ENCODE measurements around the gene CCDC57.

CCDC57 gene

DNA sequence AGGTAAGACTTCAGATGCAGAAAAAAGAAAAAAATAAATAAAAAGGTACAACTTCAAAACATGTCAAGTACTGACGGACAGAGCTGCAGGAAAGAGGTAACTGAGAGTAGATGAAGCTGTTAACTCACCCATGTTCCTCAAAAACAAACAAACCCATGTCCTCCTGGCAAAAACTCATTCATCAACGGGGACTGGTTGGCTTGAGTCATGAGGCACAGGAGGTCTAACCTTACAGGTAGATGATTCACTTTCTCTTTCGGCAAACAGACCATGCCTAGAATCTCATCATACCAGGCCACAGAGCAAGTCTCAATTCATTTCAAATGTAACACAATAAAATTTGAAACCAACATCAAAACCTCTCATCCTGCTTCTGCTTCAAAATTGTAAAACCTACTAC is 102.3 kb downstream of the CCDC57 start:
- H3K27ac ChIP-seq (ENCODE audit: low read depth, low read length) = no peak overlapping the region
- no peaks in the 10 kb centered on the region for H3K36me3 ChIP-seq (ENCODE audit: insufficient read depth, low read length)
- H3K27me3 ChIP-seq (ENCODE audit: insufficient read depth, low read length) = no peaks in the 10 kb centered on the region
- H3K4me1 ChIP-seq (ENCODE audit: insufficient read depth, low read length) = peaks cover 9% of the 10 kb centered on the region
- no peak overlapping the region for H3K4me3 ChIP-seq (ENCODE audit: low read length)
- H3K9ac ChIP-seq (ENCODE audit: low read depth, low read length) = no peak overlapping the region
- WGBS = 97% methylated on average over 3 of the region's 3 CpGs
- no peaks in the 10 kb centered on the region for H3K9me3 ChIP-seq (ENCODE audit: insufficient read depth, low read depth, low read length)

DNA sequence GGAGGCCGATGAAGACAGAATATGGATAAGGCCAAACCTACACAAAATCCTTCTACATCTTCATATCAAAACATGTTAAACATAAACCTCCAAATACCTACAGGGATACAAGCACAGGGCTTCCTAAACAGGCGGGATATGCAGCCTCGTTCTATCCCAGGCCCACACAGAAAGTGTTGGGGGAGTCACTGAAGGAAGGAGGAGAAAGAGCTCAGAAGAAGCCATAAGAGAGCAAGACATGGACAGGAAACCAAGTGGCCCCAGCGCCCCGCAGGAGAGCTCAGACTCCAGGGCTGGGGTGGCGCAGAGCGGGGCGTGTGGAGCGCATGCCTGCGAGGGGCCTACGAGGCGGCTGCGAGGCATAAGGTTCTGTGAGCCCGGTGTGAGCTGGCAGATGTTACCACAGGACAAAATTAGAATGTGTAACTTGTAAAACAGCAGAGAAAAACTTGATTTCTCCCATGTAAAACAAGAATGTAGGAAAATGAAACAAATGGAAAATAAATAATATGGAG is 103.6 kb downstream of the CCDC57 start:
- H3K9ac ChIP-seq (ENCODE audit: low read depth, low read length) = no peak overlapping the region
- H3K27ac ChIP-seq (ENCODE audit: low read depth, low read length) = no peak overlapping the region
- H3K9me3 ChIP-seq (ENCODE audit: insufficient read depth, low read depth, low read length) = no peaks in the 10 kb centered on the region
- H3K4me1 ChIP-seq (ENCODE audit: insufficient read depth, low read length) = peaks cover 12% of the 10 kb centered on the region
- no peaks in the 10 kb centered on the region for H3K27me3 ChIP-seq (ENCODE audit: insufficient read depth, low read length)
- H3K4me3 ChIP-seq (ENCODE audit: low read length) = no peak overlapping the region
- no peaks in the 10 kb centered on the region for H3K36me3 ChIP-seq (ENCODE audit: insufficient read depth, low read length)
- 96% methylated on average over 14 of the region's 14 CpGs for WGBS

DNA sequence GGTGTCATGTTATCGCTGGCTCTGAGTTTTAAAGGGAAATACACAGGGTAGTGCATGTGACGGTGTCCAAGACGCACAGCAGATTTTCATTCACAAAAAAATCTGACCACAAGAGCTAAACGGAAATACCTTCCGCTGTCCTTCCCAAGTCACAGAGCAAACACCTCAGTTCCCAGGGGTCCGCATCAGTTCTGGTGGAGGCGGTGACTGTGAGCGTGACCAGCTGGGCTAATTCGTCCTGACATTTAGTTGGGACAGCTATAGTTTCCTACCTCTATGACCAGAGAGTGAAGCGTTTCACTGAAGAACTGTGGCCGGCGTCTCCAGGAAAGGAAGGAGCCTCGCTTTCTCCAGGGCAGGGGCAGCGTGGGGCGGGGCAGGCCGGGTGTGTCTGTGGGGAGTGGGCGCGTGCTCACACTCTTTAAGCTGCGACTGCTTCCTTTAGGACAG is 104.1 kb downstream of the CCDC57 start:
- H3K9ac ChIP-seq (ENCODE audit: low read depth, low read length) = no peak overlapping the region
- no peaks in the 10 kb centered on the region for H3K27me3 ChIP-seq (ENCODE audit: insufficient read depth, low read length)
- H3K36me3 ChIP-seq (ENCODE audit: insufficient read depth, low read length) = no peaks in the 10 kb centered on the region
- no peak overlapping the region for H3K4me3 ChIP-seq (ENCODE audit: low read length)
- H3K4me1 ChIP-seq (ENCODE audit: insufficient read depth, low read length) = peaks cover 16% of the 10 kb centered on the region
- no peaks in the 10 kb centered on the region for H3K9me3 ChIP-seq (ENCODE audit: insufficient read depth, low read depth, low read length)
- H3K27ac ChIP-seq (ENCODE audit: low read depth, low read length) = no peak overlapping the region
- 91% methylated on average over 19 of the region's 19 CpGs for WGBS

DNA sequence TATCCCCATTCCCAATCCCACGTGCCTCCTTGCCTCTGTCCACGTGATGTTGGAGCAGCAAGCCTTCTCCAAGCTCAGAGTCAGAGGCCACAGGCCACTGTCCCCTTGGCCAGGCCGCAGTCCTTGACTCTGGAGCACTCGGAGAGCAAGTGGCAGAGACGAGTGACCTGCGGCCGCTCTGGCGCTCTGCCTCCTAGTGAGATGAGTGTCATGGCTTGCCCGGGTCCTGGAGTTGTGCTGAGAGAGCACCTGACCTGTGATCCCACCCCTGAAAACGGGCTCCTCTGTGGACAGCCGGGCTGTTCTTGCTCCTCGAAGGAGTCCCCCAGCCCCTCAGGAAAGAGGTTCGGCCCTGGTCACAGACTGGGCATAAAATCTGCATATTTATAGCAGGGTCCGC is 104.6 kb downstream of the CCDC57 start:
- no peaks in the 10 kb centered on the region for H3K36me3 ChIP-seq (ENCODE audit: insufficient read depth, low read length)
- H3K4me1 ChIP-seq (ENCODE audit: insufficient read depth, low read length) = peaks cover 17% of the 10 kb centered on the region
- H3K9ac ChIP-seq (ENCODE audit: low read depth, low read length) = no peak overlapping the region
- 89% methylated on average over 14 of the region's 14 CpGs for WGBS
- H3K9me3 ChIP-seq (ENCODE audit: insufficient read depth, low read depth, low read length) = no peaks in the 10 kb centered on the region
- H3K27me3 ChIP-seq (ENCODE audit: insufficient read depth, low read length) = no peaks in the 10 kb centered on the region
- no peak overlapping the region for H3K27ac ChIP-seq (ENCODE audit: low read depth, low read length)
- H3K4me3 ChIP-seq (ENCODE audit: low read length) = no peak overlapping the region

DNA sequence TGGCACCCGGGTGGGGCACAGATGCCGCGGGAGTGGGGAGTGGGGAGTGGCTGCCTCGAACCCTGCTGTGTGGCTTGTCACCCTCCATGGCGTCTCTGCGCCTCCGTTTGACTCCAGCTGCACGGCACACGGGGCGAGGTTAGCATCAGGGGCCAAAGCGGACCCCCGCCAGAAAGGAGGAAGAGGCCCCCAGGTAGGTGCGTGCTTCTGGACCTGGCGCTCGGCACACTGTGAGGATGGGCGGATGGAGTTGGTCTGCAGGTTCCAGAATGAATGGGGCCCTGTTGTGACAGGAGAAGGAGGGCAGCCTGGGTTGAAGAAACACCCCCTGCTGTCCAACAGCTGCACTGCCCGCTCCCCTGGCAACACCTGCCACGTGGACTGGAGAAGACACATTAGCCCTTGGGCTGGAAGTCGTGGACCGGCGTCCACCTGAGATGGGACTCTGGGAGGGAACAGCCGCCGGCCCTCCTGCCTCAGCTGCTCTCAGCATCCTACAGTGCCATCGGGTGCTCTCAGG is 105.2 kb downstream of the CCDC57 start:
- Histone ChIP-seq H3K27me3 (ENCODE audit: insufficient read depth, low read length) (no peaks in the 10 kb centered on the region), H3K36me3 (ENCODE audit: insufficient read depth, low read length) (no peaks in the 10 kb centered on the region), H3K9me3 (ENCODE audit: insufficient read depth, low read depth, low read length) (no peaks in the 10 kb centered on the region), H3K9ac (ENCODE audit: low read depth, low read length) (no peak overlapping the region), H3K27ac (ENCODE audit: low read depth, low read length) (no peak overlapping the region), H3K4me3 (ENCODE audit: low read length) (no peak overlapping the region), H3K4me1 (ENCODE audit: insufficient read depth, low read length) (peaks cover 20% of the 10 kb centered on the region)
- 91% methylated on average over 24 of the region's 24 CpGs for WGBS

DNA sequence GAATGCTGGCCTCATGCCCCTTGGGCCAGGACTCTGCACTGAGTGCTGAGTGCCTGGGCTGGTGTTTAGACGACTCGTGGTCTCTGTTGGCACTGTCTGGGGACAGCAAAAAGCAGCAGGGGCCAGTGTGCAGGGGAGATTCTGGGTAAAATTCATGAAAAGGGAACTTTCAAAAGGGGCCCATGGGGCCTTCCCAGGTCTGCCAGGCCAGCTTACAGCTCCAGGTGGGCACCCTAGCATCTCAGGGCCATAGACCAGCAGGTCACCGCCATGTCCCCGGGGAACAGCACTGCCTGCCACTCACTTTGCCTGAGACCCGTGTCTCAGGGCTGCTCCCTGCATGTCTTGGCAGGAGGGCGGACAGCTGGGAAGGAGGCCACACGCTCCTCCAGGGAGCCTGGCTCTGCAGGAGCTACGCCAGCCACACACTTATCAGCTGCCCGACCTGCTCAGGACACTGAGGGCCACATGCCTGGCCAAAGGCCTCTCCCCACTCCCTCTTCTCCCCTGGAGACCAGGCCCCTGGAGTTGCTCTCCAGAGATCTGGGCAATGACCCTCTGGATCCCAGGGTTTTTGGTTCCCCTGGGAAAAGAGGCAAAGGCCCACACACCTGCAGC is 105.8 kb downstream of the CCDC57 start:
- WGBS = 82% methylated on average over 9 of the region's 9 CpGs
- no peak overlapping the region for H3K27ac ChIP-seq (ENCODE audit: low read depth, low read length)

DNA sequence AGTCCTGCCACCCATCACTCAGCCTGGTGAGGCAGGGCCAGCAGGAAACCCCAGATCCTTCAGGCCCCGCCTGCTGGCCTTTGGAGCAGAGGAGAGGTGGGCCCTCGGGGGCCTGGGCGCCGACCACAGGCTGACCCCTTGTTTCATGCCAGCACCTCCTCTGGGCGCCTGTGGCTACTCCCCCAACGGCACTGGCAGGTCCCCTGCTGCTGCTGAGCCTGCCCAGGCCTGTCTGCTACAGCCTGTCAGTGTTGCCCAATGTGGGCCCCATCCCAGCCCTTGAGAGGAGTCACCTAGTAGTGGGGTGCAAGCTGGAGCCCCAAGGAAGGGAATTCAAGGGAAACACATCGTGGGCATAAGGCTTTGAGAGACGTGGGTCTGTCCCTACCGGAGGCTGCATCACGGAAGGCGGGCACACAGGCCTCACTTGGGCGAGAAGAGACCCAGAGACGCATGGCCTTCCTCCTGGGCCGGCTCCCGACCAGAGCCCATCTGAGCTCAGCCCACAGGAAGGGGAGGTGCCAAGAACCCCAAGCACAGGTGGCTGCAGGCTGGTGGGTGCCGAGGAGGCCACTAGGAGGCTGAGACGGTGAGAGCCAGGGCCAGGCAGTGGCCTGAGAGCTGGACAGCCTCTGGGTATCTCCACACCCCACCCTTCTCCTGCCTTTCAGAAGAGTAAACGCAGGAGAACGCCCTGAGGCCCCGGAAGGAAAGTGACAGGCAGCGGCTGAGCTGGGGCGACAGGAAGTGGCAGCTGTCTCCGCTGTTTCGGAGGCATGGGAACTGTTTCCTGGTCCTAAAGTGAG is 106.6 kb downstream of the CCDC57 start:
- WGBS = 59% methylated on average over 24 of the region's 24 CpGs
- Histone ChIP-seq H3K27ac (ENCODE audit: low read depth, low read length) (no peak overlapping the region), H3K4me3 (ENCODE audit: low read length) (no peak overlapping the region), H3K9me3 (ENCODE audit: insufficient read depth, low read depth, low read length) (no peaks in the 10 kb centered on the region), H3K36me3 (ENCODE audit: insufficient read depth, low read length) (no peaks in the 10 kb centered on the region), H3K27me3 (ENCODE audit: insufficient read depth, low read length) (no peaks in the 10 kb centered on the region), H3K9ac (ENCODE audit: low read depth, low read length) (no peak overlapping the region), H3K4me1 (ENCODE audit: insufficient read depth, low read length) (peaks cover 23% of the 10 kb centered on the region)

More for the DNA sequence above, 105.8 kb downstream of the CCDC57 start:
- Histone ChIP-seq H3K4me3 (ENCODE audit: low read length) (no peak overlapping the region), H3K4me1 (ENCODE audit: insufficient read depth, low read length) (peaks cover 20% of the 10 kb centered on the region), H3K9ac (ENCODE audit: low read depth, low read length) (no peak overlapping the region), H3K27me3 (ENCODE audit: insufficient read depth, low read length) (no peaks in the 10 kb centered on the region), H3K9me3 (ENCODE audit: insufficient read depth, low read depth, low read length) (no peaks in the 10 kb centered on the region), H3K36me3 (ENCODE audit: insufficient read depth, low read length) (no peaks in the 10 kb centered on the region)

DNA sequence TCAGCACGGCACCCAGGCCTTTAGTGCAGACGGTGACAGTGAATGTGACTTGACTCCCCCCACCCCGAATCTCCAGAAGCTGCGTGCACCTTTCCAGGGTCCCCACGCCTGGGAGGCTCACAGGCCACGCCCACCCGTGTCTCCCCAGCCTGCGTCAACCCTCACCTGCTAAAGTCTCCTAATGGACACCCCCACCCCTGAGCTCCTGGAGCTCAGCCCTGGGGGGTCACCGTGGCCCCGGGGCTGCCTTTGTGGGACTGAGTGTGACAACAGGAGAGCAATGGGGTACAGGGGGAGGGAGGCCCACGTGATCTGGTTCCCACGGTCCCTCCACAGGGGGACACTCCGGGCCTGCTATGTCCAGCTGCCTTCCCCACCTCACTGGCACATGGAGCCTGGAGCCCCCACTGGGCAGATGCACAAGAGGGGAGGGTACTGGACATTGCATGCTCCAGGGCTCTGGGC is 107.2 kb downstream of the CCDC57 start:
- H3K9ac ChIP-seq (ENCODE audit: low read depth, low read length) = no peak overlapping the region
- peaks cover 26% of the 10 kb centered on the region for H3K4me1 ChIP-seq (ENCODE audit: insufficient read depth, low read length)
- no peaks in the 10 kb centered on the region for H3K36me3 ChIP-seq (ENCODE audit: insufficient read depth, low read length)
- H3K4me3 ChIP-seq (ENCODE audit: low read length) = no peak overlapping the region
- no peaks in the 10 kb centered on the region for H3K27me3 ChIP-seq (ENCODE audit: insufficient read depth, low read length)
- H3K9me3 ChIP-seq (ENCODE audit: insufficient read depth, low read depth, low read length) = no peaks in the 10 kb centered on the region
- no peak overlapping the region for H3K27ac ChIP-seq (ENCODE audit: low read depth, low read length)
- 92% methylated on average over 13 of the region's 13 CpGs for WGBS

DNA sequence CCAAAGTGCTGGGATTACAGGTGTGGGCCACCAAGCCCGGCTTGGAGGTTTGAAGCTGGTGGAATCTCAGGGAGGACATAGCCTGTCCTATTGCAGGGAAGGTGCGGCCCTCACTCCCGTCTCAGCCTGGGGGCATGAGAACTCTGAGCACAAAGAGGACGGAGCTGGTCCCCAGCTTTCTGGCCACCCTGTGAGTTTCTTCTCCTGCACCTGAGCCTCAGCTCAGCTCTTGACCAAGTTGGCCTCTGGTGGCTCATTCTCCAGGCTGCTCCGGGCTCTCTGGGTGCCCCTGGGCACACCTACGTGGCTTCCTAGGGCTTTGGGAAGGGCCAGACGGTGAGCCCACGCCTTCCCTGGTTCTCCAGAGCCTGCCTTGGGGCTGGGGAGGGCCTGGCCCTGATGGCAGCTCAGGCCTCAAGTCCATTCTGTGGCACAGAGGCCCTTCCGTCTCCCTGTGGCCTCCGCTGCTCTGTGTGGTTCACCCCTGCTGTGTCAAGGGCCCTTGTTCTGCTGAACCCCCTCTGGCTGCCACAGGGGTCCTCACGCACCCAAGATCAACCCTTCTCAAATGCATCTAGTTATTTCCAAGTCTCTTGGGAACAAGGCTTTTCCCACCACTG is 107.7 kb downstream of the CCDC57 start:
- Histone ChIP-seq H3K27me3 (ENCODE audit: insufficient read depth, low read length) (no peaks in the 10 kb centered on the region), H3K9ac (ENCODE audit: low read depth, low read length) (no peak overlapping the region), H3K4me1 (ENCODE audit: insufficient read depth, low read length) (peaks cover 26% of the 10 kb centered on the region), H3K4me3 (ENCODE audit: low read length) (no peak overlapping the region), H3K27ac (ENCODE audit: low read depth, low read length) (no peak overlapping the region), H3K36me3 (ENCODE audit: insufficient read depth, low read length) (no peaks in the 10 kb centered on the region), H3K9me3 (ENCODE audit: insufficient read depth, low read depth, low read length) (no peaks in the 10 kb centered on the region)
- WGBS = 89% methylated on average over 11 of the region's 11 CpGs

DNA sequence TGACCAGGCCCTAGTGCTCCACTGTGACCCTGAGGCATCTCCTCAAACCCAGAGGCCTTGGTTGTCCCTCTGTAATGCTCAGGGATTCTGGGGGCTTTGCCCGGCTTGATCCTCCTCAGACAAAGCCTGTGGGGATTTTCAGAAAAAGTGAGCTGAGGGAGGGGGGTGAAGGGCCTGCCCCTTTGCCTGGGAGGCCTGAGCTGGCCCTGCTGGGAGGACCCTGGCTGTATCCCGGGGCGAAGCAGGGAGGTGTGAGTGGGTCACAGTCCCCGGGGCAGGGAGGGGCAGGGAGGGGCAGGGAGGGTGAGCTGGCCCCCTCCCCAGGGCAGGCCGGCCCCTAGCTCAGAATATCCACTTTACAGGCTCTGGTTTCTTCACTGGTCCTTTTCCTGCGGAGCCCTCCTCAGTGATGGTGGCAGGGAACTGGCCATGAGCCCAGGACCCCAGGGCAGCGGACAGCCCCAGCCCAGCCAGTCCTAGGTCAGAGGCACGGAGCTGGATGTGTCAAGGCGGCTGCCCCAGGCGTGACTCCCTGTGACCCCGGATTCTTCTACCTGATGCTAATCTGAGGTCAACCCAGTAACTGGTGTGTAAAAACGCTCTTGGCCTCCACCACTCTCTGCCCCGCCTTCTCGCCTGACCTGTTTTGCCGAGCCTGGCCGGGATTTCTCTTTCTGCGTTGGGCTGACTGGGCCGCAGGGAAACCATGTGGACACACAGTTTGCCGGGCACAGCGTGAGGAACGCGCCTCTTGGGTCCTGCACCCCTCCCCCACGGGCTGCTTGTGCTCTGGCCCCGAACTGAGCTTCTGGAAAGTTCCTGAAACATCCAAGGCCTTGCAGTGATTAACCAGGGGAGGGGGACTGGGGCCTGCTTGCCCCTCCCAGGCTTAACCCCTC is 108.8 kb downstream of the CCDC57 start:
- H3K27me3 ChIP-seq (ENCODE audit: insufficient read depth, low read length) = no peaks in the 10 kb centered on the region
- 0 out of 2 replicates have a peak overlapping the region, but pooled peaks have one; percentile 26 for H3K9ac ChIP-seq (ENCODE audit: low read depth, low read length)
- no peak overlapping the region for H3K4me3 ChIP-seq (ENCODE audit: low read length)
- WGBS = 34% methylated on average over 24 of the region's 24 CpGs
- H3K27ac ChIP-seq (ENCODE audit: low read depth, low read length) = peak overlapping the region; percentile 90
- no peaks in the 10 kb centered on the region for H3K36me3 ChIP-seq (ENCODE audit: insufficient read depth, low read length)
- peaks cover 31% of the 10 kb centered on the region for H3K4me1 ChIP-seq (ENCODE audit: insufficient read depth, low read length)
- H3K9me3 ChIP-seq (ENCODE audit: insufficient read depth, low read depth, low read length) = no peaks in the 10 kb centered on the region
